ENCODE measurements around the gene SYNPO. TPM values are rescaled to one million over a fixed set of nuclear protein-coding genes. Genes with fewer than 3 reads are reported as not detected.

The SYNPO gene
- total RNA-seq, 1 donor from 2014 or later, result 829 TPM

DNA sequence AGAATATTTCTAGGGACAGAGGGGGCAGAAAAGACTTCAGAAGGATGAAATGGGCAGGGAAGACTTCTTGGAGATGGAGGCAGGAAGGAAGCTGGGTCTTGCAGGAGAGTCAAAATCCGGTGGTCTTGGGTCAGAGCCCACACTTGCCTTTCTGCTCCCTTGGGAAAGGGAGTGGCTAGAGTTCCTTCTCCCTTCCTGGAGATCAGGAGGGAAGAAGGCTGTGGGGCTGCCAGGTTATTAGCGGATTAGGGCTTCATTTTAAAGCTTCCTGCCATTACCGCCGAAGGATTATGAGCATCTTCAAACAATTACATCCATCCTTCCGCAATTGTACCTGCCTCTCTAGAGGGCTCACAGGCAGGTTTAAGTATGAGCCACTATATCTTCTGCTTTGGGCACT, 19.2 kb upstream of the SYNPO start:
- intact Hi-C loops (cut with DNase I), result no loop called here
- no peak for DNase-seq (ENCODE audit: low spot score)

- intact Hi-C loops (cut with DNase I), result no loop called here
- DNase-seq (ENCODE audit: low spot score), result no peak
These were observed 18.3 kb upstream of the SYNPO start for GRCh38 chr5:150622157-150622556.

DNA sequence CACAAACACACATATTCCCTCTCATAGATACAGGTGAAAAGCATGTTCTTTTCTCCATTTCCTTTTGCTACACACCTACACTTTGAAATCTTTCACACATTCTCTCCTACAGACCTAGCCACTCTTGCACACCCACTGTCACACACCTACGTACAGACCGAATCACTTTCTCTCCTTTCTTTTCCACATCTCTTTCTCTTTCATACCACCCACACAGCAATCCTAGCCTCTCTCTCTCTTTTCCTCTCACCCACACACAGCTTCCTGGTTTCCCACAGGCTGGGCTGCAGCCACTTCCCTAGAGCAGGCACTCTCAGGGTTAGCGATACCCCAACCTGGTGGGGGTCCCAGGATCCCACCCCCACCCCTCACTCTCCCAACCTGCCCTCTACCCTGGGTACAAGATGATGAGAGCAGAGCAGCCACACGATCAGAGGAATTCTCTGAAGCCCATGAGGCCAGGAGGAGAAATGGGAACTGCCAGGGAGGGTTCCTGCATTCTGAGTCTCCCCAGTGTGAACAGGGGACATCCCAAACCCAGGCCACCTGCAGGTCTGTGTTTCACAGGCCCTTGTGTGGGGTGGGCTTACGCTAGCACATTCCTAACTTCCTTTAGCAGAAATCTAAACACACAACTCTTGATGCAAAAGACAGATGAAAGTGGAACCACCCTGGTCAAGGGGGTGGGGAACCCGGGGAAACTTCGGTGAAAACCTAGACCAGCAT, 17.1 kb upstream of the SYNPO start:
- no peak for DNase-seq (ENCODE audit: low spot score)
- intact Hi-C loops (cut with DNase I), result no loop called here

GRCh38 chr5:150623878-150624216, 16.6 kb upstream of the SYNPO start:
- DNase-seq (ENCODE audit: low spot score), result no peak
- intact Hi-C loops (cut with DNase I), result no loop called here

- intact Hi-C loops (cut with DNase I), result no loop called here
- DNase-seq (ENCODE audit: low spot score), result no peak
These were observed 15.9 kb upstream of the SYNPO start for GRCh38 chr5:150624334-150625163.

DNA sequence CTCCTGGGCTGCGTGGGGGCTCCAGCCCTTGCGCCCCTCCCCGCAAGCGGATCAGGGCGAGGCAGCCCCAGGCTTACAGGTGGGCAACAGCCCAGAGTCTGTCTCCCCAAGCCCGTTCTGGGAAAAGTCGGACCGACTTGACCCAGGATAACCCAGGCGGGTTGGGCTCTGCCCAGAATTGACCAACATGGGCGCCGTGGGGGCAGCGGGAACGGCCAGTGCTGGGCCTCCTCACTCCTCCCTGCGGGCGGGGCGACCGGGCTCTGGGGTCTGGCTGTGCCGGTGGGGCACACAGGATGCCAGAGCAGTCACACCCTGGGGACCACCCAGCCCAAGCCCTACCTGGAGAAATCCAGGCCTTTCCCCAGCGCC, 15.3 kb upstream of the SYNPO start:
- intact Hi-C loops (cut with DNase I), result no loop called here
- no peak for DNase-seq (ENCODE audit: low spot score)

GRCh38 chr5:150625831-150626746, 14.4 kb upstream of the SYNPO start:
- intact Hi-C loops (cut with DNase I), result loop anchor here (2.0 kb wide), 1 partner anchor 15 kb away; the partner anchor contains the start of gene SYNPO
- DNase-seq (ENCODE audit: low spot score), result no peak

DNA sequence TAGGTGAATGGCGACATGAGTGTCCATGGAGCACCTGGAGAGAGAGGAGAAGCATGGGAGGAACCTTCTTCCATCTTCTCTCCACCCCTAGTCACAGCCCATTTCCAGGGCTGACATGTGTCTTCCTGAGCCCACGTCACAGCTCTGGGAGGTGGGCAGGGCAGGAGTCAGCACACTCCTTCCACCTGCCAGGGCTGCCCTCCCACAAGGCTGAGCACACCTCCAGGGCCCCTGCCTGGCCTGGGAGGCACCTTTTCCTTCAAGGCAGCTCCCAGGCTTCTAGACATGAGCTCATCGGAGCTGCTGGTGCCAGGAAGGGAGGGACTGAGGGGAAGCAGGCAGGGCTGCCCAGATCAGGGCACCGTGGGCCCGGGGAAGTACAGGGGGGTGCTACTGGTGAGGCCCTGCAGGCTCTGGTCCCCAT, 13.6 kb upstream of the SYNPO start:
- no peak for DNase-seq (ENCODE audit: low spot score)
- intact Hi-C loops (cut with DNase I), result loop anchor here (2.0 kb wide), 1 partner anchor 14 kb away; the partner anchor contains the start of gene SYNPO

- intact Hi-C loops (cut with DNase I), result loop anchor here (2.0 kb wide), 1 partner anchor 13 kb away; the partner anchor contains the start of gene SYNPO
- no peak for DNase-seq (ENCODE audit: low spot score)
These were observed 12.5 kb upstream of the SYNPO start for GRCh38 chr5:150627731-150628545.

DNA sequence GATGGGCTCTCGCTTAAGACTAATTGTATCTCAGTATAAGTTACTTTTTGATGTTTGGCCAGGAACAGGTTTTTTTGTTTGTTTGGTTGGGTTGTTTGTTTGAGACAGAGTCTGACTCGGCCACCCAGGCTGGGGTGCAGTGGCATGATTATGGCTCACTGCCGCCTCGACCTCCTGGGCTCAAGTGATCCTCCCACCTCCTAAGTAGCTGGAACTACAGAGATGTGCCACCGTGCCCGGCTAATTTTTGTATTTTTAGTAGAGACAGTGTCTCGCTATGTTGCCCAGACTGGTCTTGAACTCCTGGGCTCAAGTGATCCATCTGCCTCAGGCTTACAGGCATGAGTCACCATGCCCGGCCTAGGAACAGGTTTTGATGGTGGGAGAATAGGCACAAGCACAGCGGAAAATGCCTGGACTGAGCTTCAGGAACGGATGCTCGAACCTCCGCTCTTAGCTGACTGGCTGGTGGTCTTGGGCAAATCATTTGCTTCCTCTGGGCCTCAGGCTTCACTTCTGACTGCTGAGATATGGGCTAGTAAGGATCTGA, 11.4 kb upstream of the SYNPO start:
- intact Hi-C loops (cut with DNase I), result no loop called here
- no peak for DNase-seq (ENCODE audit: low spot score)

GRCh38 chr5:150630016-150630415, 10.4 kb upstream of the SYNPO start:
- intact Hi-C loops (cut with DNase I), result no loop called here
- no peak for DNase-seq (ENCODE audit: low spot score)

DNA sequence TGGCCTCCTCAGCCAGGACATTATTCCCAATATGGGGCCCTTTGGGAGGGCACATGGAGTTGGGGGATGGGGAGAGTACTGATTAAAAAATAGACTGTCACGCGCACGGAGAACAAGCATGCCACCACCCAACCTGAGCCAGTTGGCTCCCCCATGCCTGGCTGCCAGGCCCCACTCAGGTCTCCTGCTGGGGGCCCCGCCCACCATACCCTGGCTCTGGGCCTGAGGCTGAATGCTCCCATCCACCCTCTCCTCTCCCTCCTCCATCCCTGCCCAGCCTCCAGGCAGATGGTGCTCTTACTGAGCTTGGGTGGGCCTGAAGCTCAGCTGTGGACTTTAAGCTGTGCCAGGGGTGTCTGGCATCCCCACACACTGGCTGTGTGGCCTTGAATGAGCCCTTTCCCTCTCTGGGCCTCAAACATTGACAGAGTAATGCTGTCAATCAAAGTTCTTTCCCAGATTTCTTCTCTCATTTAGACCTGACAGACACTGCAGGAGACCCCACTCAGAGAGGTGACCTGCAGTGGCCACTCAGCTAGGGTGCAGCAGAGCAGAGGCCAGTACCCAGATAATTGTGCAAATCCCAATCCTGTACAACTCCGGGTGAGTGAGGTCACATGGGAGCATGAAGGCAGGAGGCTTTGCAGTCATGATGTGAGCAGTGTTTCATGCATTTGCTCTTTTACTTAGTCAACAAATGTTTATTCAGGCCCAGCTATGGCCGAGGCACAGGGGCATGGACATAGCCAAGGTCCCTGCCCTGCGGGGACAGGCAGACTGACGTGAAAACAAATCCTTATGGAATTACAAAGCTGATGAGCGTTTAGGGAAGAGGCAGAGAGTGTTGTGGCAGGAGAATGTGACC, 9.8 kb upstream of the SYNPO start:
- peak; percentile 90 for DNase-seq (ENCODE audit: low spot score)
- intact Hi-C loops (cut with DNase I), result no loop called here

GRCh38 chr5:150631326-150631701, 9.1 kb upstream of the SYNPO start:
- intact Hi-C loops (cut with DNase I), result no loop called here
- no peak for DNase-seq (ENCODE audit: low spot score)

- no peak for DNase-seq (ENCODE audit: low spot score)
These were observed 7.9 kb upstream of the SYNPO start for GRCh38 chr5:150632305-150633160.

GRCh38 chr5:150633429-150633828, 7.0 kb upstream of the SYNPO start:
- no peak for DNase-seq (ENCODE audit: low spot score)
- intact Hi-C loops (cut with DNase I), result no loop called here

More at GRCh38 chr5:150632305-150633160, 7.9 kb upstream of the SYNPO start:
- intact Hi-C loops (cut with DNase I), result no loop called here

DNA sequence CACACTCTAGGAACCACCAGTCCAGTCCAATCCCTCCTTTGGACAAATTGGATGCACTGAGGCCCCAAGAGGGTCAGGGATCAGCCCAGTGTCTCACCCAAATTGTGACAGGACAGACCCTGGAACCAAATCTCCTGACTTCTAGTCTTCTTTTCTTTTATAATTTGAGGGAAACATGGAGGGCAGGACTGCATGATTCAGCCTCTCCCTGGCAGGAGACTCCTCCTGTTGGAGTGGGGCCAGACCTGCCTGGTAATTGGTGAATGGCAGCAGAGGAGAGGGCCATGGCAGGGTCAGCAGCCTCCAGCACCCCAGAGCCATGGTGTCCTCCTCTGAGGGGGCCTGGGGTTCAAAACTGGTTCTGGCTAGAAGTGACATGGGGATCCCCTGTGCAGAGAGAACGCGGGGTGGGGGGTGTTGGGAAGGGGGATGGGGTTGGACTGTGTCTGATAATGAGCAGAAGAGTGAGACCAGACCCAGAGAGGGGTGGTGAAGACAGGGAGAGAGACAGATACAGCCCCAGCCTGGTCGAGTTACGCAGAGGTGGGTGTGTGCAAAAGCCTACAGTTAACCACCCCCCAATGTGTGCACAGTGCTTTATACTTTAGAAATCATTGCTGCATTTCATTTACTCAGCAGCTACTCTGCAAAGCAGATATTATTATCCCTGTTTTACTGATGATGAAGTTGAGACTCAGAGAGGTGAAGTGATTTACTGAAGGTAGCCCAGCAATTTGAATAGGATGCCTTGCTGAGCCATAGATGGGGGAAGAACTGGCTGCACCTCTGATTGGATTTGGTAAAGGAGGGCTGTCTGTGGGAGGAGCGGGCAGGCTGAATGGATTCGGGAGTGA, 3.8 kb upstream of the SYNPO start:
- DNase-seq (ENCODE audit: low spot score), result no peak
- intact Hi-C loops (cut with DNase I), result no loop called here
